HG02610 (cell line): Measurements from ENCODE around the gene TSR1.

ENCODE experiments used
- ATAC-seq: cut with Tn5 transposase; IDR thresholded peaks from one replicate; pipeline ENCODE4 v1.9.1; 2021; ENCODE audit warnings: mild to moderate bottlenecking, moderate library complexity; ENCODE audit not compliant: unreplicated experiment

TSR1 gene

DNA sequence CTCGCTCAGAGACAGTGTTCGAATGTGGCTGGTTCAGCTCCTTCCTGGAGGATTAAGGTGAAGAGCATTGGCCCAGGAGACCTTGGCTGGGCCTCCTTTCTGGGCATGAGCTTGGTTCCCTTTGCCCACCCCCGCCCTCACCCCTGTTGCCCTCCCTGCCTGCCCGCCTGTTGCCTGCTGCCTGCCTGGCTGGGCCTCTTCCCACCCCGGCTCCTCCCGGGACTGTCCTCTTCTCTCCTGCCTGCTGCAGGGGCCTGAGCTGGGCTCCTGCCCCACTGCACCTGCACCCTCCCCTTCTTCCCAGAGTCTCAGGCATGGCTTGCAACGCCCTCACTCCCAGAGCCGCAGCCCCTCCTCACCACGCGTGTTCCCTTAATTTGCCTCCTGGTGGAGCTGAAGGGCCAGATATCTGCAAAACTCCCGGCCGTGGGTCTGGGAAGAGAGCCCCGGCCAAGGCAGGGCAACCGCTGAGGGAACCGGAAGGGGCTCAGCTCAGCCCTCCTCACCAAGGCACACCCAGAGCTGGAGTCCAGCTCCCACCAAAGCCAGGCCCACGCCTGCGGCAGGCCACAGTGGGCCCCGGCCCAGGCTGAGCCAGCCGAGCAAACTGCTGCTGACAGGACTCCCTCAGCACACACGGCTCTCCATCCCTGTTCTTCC is 33.4 kb upstream of the TSR1 start:
- ATAC-seq, result no peak

DNA sequence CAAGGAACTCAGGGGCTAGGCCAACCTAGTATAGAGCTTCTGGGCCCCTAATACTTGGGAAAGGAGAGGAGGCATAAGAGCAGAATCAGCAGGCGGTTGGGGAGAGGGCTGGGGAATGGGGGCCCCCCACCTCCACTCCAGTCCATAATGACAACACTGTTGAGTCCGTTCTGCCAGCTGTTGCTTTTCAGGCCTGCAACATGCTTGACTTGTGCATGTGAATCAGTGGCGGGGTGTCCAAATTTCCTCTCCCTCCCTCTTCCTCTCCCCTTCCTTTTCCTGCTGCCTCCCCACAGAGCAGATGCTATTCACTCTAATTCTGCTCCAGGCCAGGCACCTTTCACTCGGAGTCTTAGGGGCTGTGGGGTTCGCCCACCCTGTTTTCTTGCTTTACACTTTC is 32.8 kb upstream of the TSR1 start:
- ATAC-seq, result no peak

DNA sequence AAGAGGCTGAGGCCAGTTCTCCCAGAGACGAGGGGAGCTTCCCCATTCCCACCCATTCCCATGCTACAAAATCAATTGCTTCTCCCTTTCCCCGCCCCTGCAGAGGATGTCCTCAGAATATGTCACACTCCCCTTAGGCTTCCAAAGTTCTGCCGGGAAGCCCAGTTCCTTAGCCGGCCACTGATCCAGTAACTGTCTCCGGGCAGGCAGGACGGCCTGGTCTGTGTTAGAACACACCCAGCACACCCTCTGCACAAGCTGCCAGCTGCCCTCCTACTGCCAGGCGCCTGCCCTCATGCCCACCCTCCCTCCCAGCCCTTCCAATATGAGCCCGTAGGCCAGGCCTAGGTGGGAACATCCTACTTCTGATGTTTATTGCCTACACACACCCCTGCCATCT is 32.1 kb upstream of the TSR1 start:
- ATAC-seq, result no peak

DNA sequence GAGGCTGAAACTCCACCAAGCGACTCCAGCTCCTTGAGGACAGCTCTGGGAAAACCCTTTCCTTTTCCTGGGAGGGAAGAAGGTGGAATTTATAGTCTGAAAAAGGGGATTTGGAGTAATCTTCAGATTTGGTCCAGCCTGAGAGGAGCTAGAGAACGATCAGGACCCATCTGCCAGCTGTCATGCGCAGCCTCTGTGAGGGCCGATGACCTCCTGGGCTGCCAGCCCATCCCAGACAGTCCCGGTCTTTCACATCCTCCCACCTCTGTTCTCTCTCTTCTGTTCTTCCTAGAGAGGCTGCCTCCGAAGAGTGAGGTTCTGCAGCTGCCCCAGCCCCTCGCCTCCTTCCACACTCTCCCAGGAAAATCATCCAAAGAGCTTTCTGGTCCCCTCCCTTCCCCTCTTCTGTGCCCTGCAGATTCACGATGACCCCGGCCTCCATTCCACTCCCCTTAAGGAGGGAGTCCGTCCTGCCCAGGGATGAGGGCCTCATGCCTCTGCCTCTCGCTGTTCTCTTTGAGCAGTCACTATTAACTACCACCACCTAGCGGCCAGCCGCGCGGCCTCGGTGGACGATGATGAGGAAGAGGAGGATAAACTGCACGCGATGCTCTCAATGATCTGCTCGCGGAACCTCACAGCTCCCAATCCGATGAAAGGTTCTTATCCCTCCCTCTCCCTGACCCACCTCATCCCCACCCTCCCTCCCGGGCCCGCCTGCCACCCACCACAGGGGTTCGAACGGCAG is 30.7 kb upstream of the TSR1 start:
- ATAC-seq, result no peak

DNA sequence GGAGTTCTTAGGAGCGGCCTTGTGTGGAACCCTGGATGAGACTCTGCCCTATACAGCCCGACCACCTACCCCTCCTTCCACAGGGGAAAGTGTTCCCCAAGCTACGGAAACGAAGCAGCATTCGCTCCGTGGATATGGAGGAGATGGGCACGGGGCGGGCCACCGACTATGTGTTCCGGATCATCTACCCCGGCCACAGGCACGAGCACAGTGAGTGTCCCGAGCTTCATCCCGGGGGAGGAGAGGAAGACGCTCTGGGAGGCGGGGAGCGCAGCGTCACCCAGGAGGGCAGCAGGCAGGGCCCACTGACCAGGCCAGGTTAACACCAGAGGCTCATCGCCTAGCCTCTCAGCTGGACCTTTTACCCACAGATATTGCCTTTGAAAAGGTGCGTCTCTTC is 28.9 kb upstream of the TSR1 start:
- ATAC-seq, result no peak

DNA sequence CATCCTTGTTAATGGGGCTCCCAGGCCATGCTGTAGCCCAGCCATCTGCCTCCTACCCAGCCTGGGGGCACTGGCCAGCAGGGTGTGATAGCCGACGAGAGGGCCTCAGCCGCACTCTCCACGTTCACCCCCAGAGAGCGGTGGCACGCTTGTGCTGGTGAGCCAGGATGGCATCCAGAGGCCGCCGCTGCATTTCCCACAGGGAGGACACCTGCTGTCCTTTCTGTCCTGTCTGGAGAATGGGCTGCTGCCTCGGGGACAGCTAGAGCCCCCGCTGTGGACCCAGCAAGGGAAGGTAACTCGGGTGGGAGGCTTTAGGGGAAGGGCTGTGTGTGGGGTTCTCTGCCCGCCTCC is 28.5 kb upstream of the TSR1 start:
- no peak for ATAC-seq

DNA sequence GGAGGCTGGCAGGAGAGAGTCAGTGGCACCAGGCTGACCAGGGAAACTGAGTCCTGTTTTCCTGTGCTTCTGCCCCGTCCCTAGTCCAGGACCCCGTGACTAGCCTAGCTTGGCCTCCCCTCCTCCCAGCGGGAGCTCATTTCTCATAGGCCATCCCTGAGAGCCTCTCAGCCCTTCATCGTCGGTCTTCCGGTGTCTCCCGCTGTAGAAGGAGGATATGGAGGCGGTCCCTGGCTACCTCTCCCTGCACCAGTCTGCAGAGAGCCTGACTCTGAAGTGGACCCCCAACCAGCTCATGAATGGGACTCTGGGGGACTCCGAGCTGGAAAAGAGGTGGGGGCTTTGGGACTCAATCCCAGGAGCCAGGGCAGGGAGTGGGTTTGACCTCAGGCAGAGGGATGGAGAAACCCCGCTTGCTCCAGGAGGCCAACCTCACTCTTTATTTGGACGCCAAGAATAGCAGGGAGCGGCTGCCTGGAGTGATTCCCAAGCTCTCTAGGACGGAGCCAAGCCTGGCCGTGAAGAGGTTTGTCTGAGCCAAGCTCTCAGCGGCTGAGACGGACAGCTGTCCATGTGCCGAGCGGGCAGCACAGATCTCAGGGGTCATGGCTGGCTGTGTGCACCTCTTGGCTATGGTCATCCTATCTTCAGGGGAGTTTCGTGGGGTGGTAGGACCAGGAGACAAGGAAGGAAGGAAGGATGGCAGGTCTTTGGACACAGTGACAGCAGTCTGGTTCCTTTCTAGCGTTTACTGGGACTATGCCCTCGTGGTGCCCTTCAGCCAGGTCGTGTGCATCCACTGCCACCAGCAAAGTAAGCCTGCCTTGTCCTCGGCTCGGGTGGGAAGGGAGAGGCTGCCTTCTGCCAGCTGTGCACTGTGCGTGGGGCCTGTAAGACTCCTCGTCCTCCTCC is 27.9 kb upstream of the TSR1 start:
- ATAC-seq, result no peak

DNA sequence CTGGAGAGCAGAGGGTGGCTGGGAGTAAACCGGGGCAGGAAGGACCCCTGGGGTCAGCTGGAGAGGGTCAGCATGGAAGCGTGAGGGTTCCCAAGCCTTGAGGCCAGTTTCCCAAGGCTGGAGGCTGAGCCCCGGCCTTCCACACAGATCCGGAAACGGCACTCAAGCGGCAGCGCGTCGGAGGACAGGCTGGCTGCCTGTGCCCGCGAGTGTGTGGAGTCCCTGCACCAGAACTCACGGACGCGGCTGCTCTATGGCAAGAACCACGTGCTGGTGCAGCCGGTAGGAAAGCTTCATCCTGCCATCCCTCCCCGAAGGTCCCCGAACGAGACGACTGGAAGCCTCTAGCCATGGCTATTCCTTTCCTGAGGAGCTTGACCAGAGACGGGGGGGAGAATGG is 27.1 kb upstream of the TSR1 start:
- no peak for ATAC-seq

DNA sequence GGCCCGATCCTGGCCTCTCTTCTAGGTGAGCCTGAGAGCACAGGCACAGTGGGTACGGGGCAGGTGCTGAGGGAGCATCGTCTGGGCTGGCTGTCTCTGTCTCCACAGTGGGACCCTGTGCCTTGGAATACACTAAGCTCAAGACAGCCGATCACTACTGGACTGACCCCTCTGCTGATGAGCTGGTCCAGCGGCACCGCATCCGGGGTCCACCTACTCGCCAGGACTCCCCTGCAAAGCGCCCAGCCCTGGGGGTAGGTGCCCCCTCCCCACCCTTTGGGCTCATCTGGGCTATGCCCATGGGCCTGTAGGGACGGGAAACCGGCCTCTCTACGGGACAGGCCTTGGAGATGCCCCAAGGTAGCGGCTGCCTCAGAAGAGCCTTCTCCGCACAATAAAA is 26.6 kb upstream of the TSR1 start:
- no peak for ATAC-seq

DNA sequence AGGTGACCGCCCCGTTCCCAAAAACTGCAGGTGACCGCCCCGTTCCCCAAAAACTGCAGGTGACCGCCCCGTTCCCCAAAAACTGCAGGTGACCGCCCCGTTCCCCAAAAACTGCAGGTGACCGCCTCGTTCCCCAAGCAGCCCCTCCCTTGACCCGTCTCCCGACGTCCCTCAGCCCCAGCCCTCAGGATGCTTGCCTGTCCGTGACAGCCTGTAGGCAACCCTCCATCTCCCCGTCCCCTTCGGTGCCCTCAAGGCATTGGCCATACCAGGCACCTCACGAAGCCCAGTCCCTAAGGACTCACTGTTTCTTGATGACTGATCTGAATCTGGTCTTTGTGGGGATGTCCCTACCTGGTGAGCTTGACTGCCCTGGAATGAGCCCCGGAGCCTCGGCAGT is 26.2 kb upstream of the TSR1 start:
- no peak for ATAC-seq

DNA sequence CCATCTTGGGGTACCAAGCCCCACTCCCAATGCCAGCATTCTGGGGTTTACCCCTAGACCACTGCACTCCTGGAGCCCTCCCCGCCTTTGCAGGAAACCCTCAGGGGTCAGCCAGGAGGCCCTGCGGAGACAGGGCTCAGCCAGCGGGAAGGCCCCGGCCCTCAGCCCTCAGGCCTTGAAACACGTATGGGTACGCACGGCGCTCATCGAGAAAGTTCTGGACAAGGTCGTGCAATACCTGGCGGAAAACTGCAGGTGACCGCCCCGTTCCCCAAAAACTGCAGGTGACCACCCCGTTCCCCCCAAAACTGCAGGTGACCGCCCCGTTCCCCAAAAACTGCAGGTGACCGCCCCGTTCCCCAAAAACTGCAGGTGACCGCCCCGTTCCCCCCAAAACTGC is 25.8 kb upstream of the TSR1 start:
- no peak for ATAC-seq

DNA sequence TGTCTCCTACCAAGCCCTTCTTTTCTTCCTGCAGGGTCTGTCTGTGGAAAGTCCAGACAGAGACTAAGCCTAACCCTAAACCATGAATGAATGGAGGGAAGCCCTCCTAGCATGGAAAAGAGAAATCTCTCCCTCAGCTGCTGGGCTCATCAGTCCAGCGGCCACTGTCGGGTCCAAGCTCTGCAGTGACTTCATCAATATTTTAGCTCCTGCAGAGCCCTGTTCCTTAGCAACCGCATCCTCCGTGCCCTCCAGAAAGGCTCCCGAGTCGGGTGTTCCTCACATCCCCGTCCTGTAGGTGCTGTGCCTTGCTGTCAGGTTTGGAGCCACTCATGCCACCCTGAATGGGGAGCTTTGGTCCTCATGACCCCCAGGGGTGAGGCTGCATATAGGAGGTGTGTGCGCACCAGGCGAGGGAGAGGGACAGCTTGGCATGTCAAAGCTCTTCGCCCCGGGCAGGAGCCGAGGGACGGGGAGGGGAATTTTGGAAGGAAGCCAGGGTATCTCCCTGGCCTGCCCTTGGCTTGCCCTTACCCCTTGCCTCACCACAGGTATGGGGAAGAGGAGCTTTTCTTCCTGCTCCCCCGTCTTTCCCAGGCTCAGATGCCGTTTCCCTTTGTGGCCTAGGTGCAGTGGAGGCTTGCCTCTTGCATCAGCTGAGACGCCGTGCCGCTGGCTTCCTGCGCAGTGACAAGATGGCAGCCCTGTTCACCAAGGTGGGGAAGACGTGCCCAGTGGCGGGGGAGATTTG is 24.9 kb upstream of the TSR1 start:
- no peak for ATAC-seq

DNA sequence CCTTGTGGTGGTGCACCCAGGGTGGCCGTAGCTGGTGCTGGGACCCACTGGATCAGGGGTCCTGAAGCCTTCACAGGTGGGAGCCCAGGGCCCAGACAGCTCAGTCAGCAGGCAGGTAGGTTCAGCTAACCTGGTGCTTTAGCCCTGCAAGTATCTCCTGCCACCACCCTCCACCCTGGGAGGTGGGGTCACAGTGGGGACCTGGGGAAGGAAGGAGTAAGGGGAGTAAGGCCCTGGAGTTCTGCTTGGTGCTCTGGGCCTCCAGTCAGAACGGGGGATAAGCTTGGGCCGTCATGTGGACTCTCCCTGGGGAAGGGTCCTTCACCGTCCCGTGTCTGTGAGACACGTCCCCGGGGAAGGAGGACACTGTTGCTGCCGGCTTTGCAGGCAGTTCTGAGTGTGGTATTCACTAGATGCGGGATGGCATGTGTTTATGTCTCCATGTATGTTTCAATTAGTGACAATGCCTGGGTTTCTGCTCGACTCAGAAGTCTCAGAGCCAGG is 21.7 kb upstream of the TSR1 start:
- no peak for ATAC-seq

DNA sequence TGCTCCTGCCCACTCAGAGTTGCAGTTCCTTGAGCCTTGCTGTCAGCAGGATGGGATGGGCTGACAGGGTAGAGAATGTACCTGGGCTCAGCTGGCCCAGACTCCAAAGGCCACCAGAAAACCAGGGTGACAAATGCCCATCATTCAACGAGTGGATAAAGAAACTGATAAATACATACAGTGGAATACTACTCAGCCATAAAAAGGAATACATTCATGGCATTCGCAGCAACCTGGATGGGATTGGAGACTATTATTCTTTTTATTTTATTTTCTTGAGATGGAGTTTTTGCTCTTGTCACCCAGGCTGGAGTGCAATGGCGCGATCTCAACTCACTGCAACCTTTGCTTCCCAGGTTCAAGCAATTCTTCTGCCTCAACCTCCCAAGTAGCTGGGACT is 21.0 kb upstream of the TSR1 start:
- no peak for ATAC-seq

DNA sequence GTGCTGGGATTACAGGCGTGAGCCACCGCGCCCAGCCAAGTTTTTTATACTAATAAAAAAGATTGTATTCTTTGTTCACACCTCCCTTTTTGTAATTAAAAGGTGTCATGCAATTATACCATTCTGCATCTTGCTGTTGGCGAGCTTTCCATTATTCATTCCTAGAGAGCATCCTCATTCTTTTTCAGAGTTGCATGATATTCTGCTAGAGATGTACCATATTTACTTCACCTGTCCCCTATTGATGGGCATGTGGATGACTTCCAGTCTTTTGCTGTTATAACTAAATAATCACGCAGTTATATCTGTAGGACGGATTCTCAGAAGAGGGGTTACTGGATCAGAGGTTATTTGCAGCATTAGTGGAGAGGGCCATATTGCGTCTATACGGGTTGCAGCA is 18.1 kb upstream of the TSR1 start:
- ATAC-seq, result no peak

DNA sequence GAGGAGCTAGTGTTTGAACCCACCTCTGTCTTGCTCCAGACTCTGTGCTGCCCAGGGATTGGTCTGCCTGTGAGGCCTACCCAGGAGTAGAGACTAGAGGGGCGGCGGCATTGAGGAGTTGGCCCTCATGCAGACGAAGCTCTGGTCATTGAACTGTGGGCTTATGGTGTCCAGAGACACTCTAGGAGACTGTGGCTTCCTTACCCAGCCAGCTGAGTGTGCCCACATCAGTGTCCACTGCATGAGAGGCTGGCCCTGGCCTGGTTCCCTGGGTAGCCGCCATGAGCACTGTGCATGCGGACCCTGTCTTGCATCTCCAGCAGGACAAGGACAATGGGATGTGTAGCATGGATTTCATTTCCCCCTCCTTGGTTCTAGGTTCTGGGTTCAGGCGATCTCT is 15.0 kb upstream of the TSR1 start:
- no peak for ATAC-seq

DNA sequence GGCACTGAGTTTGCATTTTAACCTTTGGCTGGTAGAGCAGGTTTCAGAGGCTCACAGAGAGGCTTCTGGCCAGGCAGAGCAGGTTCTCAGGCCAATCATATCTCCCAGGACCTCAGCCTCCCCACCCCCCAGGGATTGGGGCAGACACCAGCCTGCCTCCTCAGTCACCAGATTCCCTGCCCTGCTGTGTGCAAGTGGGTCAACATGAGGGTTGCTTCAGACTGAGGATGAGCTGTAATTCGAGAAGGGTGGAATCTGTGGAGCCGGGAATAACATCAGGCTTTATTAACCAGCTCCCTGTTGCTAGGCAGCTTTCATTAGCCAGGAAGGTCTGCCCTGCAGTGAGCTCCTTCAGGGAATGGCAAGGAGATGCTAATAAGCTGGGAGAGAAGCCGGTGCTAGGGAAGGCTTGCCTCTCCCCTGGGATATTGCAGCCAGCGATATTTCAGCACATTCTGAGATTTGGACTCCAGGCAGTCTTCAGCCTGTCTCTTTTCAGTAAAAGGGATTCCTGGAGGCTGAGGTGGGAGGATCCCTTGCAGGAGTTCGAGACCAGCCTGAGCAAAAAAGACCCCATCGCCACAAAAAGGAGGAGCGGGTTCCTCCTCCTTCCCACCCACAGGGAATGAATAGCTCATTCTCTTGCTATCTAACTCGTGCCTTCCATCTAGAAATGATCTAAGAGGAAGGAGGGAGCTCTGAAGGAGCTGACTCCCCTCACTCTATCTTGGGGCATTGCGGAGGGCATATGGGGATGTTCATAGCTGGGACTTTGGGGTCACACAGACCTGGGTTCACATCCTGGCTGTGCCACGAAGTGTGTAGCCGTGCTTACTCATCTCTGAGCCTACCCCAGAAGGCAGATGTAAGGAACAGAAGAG is 11.8 kb upstream of the TSR1 start:
- ATAC-seq, result no peak

DNA sequence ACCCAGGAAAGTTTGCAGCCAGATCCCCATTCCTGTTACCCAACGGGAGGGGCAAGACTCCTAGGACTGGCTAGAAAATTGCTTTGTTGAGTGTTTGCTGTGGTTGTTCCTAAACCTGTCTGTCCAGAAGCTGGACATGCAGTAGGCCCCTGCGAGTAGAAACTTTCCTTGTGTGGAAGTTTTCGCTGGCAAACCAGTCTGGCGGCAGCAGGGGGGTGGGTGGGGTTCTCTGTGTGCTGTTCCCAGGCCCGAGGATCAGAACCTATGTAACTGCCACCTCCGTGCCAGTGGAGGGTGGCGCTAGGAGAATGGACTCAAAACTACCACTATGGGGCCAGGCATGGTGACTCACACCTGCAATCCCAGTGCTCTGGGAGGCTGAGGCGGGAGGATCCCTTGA is 10.2 kb upstream of the TSR1 start:
- ATAC-seq, result no peak

DNA sequence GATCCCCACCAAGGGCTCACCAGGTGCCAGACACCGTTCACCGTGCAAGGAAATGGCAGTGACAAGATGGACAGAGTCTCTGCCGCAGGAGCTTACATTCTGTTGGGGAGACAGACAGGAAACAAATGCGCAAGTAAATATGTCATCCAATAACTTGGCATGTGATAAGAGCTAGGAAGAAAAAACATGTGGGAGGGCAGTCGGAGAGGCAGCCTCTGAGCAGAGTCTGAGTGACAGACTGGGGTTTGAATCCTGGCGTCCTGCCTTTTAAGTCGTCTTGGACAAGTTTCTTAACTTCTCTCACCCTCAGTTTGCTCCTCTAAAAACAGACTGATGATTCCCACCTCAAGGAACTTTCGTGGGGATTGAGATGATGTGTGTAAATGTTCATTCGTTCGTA is 8.3 kb upstream of the TSR1 start:
- no peak for ATAC-seq

DNA sequence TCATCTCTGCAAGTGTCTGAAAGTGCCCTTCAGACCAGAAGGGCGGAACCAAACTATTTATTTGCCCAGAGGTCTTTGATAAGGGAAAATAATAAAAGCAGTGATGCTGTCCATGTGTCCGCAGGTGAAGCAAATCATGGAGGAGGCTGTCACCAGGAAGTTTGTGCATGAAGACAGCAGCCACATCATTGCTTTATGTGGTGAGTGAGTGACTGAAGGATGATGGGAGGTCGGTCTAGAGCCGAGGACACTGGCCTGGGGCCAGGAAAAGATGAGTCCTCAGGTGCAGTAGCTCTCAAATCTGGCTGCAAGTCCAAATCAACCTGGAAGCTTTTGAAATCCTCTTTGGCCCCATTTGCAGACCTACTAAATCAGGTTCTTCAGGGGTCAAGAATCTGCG is 7.2 kb upstream of the TSR1 start:
- ATAC-seq, result no peak
